Loucy (cell line): Measurements from ENCODE around the gene TOR1AIP2.

Experiments used
- EZH2phosphoT487 ChIP-seq: fragments of 200-600 bp; IDR thresholded peaks from 2 replicates; pipeline ENCODE4 v1.6.1; 2018; ENCODE audit warnings: antibody characterized with exemption, mild to moderate bottlenecking, moderate library complexity, borderline replicate concordance
- TF ChIP-seq, protein P1 (sequence below): fragments of 200-600 bp; sonication (generic); conservative IDR thresholded peaks from 2 replicates; pipeline ENCODE4 v1.5.1; 2014; ENCODE audit warnings: mild to moderate bottlenecking, antibody characterized with exemption, low read length

DNA sequence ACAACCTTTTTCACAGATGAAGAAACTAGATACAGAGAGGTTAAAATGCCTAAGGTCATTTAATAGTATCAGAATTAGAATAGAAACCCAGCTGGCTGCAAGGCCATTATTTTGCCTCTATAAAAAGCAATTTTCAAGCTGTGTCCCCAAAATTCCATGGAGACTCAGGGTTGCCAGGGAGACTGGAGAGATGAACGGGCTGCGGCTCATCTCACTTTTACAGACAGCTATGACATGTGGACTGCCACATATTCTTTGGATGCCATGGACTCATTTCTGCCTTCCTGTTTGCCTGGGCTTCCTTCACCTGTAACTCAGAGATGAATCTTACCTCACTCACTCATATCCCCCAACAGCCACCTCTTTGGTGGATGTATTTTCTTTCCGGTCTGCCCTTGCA is 17.0 kb downstream of the TOR1AIP2 start:
- TF ChIP-seq, protein P1, sequence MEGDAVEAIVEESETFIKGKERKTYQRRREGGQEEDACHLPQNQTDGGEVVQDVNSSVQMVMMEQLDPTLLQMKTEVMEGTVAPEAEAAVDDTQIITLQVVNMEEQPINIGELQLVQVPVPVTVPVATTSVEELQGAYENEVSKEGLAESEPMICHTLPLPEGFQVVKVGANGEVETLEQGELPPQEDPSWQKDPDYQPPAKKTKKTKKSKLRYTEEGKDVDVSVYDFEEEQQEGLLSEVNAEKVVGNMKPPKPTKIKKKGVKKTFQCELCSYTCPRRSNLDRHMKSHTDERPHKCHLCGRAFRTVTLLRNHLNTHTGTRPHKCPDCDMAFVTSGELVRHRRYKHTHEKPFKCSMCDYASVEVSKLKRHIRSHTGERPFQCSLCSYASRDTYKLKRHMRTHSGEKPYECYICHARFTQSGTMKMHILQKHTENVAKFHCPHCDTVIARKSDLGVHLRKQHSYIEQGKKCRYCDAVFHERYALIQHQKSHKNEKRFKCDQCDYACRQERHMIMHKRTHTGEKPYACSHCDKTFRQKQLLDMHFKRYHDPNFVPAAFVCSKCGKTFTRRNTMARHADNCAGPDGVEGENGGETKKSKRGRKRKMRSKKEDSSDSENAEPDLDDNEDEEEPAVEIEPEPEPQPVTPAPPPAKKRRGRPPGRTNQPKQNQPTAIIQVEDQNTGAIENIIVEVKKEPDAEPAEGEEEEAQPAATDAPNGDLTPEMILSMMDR = no peak
- no peak for TF ChIP-seq EZH2phosphoT487
